ENCODE results near the gene CLK2.

Gene CLK2

GRCh38 chr1:155273343-155274245, at the start of gene CLK2:
Gene CLK2 (minus strand): TSS chr1:155273504. CDS start chr1:155270977, 2,527 bp downstream.
- peak; percentile 89 for DNase-seq (ENCODE audit: low read depth)
- H3K4me3 ChIP-seq (ENCODE audit: low read depth, low read length), result peak within 1 kb of the TSS; percentile 77

DNA sequence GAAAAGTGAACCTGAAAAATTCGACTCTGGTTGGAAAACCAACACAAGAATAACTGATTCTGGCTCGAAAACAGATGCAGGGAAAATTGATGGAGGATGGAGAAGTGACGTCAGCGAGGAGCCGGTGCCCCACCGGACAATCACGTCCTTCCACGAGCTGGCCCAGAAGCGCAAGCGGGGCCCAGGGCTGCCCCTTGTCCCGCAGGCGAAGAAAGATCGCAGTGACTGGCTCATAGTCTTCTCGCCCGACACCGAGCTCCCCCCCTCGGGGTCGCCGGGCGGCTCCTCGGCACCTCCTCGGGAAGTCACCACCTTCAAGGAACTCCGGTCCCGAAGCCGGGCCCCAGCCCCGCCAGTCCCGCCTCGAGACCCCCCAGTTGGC, 49.3 kb upstream of the CLK2 start:
- no peak for DNase-seq (ENCODE audit: low read depth)
- peak overlapping the region; percentile 93 for H3K4me3 ChIP-seq (ENCODE audit: low read depth, low read length)

- peak overlapping the region; percentile 93 for H3K4me3 ChIP-seq (ENCODE audit: low read depth, low read length)
- DNase-seq (ENCODE audit: low read depth), result no peak
Observed at GRCh38 chr1:155321639-155322503, 48.6 kb upstream of the CLK2 start.

DNA sequence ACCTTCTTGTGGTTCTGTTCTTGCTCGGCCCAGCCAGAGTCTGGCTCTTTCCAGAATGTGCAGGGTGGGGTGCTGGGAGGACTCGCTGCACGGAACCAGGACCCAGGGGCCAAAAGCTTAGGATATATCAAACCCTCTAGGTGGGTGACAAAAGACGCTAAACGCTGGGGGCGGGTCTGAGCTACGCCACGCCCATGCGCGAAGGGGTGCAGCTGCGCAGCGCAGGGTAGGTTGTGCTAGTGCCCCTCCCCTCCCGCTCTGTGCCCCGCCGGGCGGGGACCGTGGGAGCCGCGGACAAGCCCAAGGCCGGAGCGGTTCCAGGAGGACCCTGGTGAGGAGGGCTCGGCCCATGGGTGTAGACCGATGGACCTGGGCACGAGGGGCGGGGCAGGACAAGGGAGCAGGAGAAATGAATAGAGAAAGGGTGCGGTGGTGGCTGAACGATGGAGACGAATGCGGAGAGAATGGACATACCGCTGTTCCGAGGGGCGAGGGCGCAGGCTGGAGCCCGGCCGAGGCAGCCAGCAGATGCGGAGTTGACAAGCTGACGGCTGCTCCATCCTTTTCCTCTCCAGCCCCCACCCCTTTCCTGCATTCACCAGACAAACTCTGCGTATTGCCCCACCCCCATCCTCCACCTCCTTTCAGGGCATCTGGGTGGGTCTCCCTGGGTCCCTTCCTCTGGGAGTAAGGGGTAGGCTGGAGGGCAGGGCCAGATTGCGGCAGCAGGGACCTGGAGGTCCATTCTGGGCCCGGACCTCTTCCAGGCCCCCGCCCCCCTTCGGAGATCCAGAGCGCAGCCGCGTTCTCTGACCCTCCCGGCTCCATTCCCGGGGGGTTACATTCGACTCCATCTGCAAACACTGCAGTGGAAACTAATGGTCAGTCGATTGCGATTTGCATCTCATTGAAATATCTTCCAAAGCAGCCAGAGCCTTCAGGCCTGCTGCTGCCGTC, 47.6 kb upstream of the CLK2 start, which contains the start of gene RUSC1:
Gene RUSC1 (plus strand): TSS at position 234 of the 957 bp plus-strand sequence. CDS start 880 bp downstream, outside the sequence.
- DNase-seq (ENCODE audit: low read depth), result no peak
- H3K4me3 ChIP-seq (ENCODE audit: low read depth, low read length), result peak within 1 kb of the TSS; percentile 93

DNA sequence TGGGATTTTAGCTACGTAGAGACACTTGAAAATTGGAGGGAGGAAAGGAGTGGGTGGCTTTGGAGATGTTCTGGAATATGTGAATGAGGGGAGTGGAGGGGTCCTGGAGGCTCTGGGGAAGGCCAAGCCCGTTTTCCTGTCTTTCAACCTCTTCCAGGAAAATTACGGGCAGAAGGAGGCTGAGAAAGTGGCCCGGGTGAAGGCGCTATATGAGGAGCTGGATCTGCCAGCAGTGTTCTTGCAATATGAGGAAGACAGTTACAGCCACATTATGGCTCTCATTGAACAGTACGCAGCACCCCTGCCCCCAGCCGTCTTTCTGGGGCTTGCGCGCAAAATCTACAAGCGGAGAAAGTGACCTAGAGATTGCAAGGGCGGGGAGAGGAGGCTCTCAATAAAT, 46.9 kb upstream of the CLK2 start:
- no peak for DNase-seq (ENCODE audit: low read depth)
- H3K4me3 ChIP-seq (ENCODE audit: low read depth, low read length), result peak overlapping the region; percentile 93

GRCh38 chr1:155319536-155319935, 46.2 kb upstream of the CLK2 start:
- H3K4me3 ChIP-seq (ENCODE audit: low read depth, low read length), result no peak overlapping the region
- no peak for DNase-seq (ENCODE audit: low read depth)

GRCh38 chr1:155318082-155318481, 44.8 kb upstream of the CLK2 start:
- DNase-seq (ENCODE audit: low read depth), result no peak
- H3K4me3 ChIP-seq (ENCODE audit: low read depth, low read length), result no peak overlapping the region

DNA sequence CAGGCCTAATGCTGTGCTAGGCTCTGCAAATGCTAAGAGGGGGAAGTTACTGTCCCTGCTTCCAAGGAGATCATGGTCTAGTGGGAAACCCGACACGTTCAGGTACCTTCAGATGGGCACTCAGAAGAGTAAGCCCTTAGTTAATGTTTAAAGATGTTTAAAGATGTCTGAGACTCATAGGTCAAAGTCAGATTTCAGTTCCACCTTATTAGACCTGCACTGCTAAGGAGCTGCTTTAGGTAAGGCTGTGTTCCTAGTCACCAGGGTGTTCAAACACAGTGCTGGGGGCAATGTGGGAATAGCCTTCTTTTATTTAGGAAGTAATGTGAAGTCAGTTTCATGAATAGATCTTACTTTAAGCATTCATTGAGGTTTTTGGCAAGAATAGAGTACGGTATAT, 43.6 kb upstream of the CLK2 start:
- no peak for DNase-seq (ENCODE audit: low read depth)
- no peak overlapping the region for H3K4me3 ChIP-seq (ENCODE audit: low read depth, low read length)

- no peak overlapping the region for H3K4me3 ChIP-seq (ENCODE audit: low read depth, low read length)
- DNase-seq (ENCODE audit: low read depth), result no peak
Observed at GRCh38 chr1:155313261-155313660, 40.0 kb upstream of the CLK2 start.

DNA sequence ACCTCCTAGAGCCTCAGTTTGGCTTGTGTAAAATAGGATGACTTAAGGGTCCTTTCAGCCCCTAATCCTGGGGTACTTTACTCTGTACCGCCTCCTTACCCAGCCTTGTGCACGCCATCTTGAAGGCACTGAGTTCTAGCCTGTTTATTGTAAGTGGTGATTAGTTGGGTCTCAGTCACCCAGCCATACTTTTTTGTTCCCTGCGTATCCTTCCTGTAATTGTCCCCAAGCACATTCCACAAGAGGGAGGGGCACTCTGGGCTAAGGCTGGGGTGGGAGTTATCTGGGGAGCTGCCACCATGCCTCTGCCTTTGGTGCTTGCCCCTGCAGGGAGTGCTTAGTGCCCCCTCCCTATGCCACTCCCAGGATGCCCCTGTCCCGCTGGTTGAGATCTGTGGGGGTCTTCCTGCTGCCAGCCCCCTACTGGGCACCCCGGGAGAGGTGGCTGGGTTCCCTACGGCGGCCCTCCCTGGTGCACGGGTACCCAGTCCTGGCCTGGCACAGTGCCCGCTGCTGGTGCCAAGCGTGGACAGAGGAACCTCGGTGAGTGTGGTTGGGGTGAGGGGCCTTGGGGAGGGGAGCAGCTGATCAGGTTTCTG, 36.2 kb upstream of the CLK2 start:
- DNase-seq (ENCODE audit: low read depth), result no peak
- H3K4me3 ChIP-seq (ENCODE audit: low read depth, low read length), result peak overlapping the region; percentile 97

- peak; percentile 98 for DNase-seq (ENCODE audit: low read depth)
- peak within 1 kb of the TSS; percentile 97 for H3K4me3 ChIP-seq (ENCODE audit: low read depth, low read length)
Observed at GRCh38 chr1:155308493-155309422, 35.5 kb upstream of the CLK2 start, which contains the start of gene FDPS. Gene FDPS (plus strand): TSS chr1:155308866. CDS start chr1:155309790, 924 bp downstream.

- no peak for DNase-seq (ENCODE audit: low read depth)
- no peak overlapping the region for H3K4me3 ChIP-seq (ENCODE audit: low read depth, low read length)
Observed at GRCh38 chr1:155307247-155307740, 34.0 kb upstream of the CLK2 start.

- no peak for DNase-seq (ENCODE audit: low read depth)
- H3K4me3 ChIP-seq (ENCODE audit: low read depth, low read length), result no peak overlapping the region
Observed at GRCh38 chr1:155305881-155306391, 32.6 kb upstream of the CLK2 start.

DNA sequence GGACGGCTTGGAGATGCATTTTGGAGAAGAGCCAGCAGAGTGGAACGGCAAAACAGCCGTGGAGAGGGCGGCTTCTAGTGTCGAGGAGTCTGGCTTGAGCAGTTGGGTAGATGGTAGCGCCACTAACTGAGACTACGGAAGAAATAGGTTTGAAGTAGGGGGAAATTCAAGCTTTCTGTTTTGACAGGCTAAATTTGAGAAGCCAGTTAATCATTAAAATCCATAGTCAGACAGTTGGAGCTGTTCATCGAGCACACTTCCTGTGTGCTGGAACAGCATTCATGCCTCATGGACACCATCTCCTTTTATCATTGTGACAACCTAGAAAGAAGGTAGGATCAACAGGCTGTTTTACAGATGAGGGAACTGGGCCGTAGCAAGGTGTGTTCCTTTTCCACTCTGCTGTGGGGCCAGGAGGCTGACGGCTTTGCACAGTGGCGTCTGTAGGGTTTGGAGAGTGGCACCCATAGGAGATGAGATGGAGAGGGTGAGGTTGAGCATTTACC, 31.3 kb upstream of the CLK2 start:
- H3K4me3 ChIP-seq (ENCODE audit: low read depth, low read length), result no peak overlapping the region
- no peak for DNase-seq (ENCODE audit: low read depth)

DNA sequence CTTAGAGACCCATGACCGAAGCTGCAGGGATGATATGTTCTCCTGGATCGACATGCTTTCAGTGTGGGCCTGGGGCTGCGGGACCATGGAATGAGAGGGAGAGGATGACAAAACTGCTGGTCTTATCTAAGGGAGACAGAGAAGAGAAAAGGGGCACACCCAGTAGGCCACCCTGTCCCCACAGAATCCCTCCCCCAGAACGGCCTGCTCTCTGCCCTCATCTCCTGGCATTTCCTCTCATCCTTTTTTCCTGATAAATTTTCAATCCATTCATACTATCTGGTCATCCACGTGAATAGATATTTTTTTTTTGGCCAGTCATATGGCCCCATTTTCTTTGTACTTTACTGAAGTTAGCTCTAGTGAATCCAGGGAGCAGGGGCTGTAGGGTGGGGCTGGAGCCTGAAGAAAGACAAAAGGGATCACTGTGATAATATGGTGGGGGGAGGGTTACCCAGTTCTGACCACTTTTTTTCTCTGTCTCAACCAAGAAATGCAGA, 28.1 kb upstream of the CLK2 start, which contains the start of gene PKLR:
Gene PKLR (minus strand): TSS at position 97 of the 500 bp plus-strand sequence. CDS start 43 bp downstream, at position 54.
- H3K4me3 ChIP-seq (ENCODE audit: low read depth, low read length), result no peak within 1 kb of the TSS
- no peak for DNase-seq (ENCODE audit: low read depth)

DNA sequence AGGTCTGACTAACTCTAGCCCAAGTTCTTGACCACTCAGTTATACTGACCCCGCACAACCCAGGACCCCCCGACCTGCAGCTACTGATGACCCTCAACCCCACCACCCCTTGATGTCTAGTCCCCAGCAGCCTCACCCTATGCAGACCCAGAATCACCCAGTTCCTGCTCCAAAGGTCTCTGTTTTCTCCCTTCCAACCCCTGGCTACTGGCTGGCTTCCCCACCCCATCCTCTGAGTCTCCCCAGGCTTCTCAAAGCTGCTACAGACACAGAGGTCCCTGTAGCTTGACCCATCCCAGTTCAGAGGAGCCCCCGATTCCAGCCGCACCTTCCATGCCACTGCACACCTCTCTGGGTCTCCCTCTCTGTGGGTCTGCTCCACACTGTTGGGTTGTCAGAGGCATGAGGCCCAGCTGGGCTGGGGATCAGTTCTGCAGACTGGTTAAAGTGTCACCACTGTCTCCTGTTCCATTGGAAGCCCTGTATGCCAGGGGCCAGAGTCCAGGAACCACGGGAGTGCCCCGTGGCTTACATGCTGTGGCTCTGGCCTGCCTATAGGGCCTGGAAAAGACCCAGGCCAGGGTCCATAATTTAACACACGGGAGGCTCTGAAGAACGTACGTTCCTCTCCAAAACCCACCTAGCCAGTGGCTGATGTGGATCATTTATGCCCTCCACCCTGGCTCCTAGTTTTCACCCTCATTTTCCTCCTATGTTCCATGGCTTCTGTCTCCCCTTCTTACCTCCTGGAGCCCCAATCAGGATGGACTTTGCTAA, 27.4 kb upstream of the CLK2 start:
- H3K4me3 ChIP-seq (ENCODE audit: low read depth, low read length), result no peak overlapping the region
- DNase-seq (ENCODE audit: low read depth), result no peak
